NCI-H1048 (cell line): ENCODE results near the gene PDE4B.

ENCODE experiments used
- DNase-seq: peaks from one replicate; lab custom pipeline; 2025; lab: John Stamatoyannopoulos, UW

The PDE4B gene

DNA sequence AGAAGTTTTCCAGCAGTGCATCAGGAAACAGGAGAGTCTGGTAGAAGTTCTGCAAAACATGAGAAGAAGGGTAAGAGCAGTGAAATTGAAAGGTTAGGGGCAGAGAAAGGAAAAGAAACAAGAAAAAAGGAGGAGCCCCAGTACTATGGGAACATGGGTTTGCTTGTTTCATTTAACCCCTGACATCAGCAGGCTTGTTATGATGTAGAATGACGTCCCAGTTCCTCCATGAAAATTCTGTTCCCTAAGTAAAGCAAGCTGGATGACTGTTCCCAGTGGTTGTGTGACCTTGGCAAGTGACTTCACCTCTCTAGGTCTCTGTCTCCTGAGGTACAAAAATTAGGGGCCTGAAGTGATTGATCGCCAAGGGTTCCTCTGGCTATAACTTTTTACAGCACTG is 472.6 kb downstream of the PDE4B start:
- no peak for DNase-seq

DNA sequence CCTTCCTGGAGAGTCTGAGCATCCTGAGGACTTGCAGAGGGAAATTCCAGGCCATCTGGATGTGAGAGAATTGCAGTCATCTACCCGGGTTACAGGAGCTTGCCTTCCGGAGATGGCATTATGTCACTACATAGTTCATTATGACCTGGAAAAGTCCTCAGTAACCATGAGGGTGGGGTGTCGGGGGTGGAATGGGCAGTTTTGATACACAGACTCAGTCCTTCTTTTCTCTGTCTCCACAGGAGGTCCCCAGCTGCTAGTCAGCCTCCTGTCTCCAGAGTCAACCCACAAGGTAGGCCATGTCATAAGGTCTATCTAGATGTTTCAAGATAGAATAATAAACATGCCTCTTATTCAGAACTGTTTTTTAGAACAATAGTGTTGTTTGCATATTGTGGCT is 473.1 kb downstream of the PDE4B start:
- DNase-seq: no peak

DNA sequence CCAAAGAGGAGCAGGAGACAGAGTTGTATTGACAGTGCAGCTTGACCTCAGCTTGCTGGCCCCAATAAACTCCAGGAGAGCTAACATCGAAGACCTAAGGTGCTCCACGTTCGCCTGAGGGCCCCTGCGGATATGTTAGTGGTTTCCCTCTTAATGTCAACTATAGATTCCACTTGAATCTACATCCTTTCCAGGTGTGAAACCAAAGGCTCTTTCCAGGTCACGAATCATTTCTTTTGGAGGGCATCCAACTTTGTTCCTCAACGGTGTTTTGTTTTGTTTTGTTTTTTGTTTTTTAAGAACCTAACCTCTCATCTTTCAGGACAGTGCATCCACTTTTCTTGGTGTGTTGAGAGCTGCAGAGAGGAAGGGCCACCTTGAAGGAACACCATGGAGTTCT is 473.7 kb downstream of the PDE4B start:
- DNase-seq: no peak

DNA sequence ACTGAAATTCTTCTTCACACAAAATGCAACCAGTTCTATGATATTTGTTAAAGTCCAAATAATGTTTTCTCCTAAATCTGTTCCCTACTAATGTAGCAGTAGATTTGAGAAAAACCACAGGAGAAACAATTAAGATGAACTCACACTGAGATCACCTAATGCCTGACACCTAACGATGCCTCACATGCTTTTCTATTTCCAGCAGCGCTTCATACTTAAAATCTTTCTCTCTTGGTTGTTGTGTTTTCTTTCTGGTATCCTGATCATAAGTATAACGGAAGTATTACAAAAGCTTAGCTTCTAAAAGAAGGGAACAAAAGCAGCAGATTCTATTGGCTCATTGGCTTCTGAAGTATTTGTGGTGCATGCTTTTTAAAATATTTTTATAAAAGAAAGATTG is 474.1 kb downstream of the PDE4B start:
- DNase-seq: no peak

DNA sequence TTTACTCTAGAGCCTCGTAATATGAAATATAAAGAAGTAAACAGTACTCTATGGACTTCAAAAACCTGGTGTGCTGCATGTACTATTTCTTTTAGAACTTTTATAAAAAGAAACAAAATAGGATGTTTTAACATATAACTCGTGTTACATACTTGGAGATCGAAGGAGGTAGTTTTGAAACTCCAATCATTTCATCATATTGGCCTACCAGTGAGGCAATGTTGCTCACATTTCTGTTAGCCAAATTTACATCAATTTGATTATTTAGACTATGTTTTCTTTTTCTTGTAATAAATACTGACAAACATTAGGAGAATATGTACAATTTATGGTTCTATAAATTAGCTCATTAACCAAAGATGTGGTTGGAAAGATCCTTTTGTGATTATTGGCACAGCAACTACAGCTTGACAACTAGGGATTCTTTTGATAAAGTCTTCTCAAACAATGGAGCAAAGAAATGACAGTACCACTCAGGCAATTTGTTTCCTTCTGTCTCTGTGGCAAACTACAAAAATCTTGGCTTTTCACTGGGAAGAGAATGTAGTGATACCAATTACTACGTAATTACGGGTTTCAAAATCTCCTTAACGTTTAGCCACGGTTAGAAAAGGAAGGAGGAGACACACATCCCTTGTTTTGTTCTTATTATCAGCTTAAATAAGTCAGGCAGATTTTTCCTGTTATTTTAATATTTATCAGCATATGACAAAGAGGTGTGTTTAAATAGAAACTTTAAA is 474.7 kb downstream of the PDE4B start:
- peak; percentile 44 for DNase-seq

DNA sequence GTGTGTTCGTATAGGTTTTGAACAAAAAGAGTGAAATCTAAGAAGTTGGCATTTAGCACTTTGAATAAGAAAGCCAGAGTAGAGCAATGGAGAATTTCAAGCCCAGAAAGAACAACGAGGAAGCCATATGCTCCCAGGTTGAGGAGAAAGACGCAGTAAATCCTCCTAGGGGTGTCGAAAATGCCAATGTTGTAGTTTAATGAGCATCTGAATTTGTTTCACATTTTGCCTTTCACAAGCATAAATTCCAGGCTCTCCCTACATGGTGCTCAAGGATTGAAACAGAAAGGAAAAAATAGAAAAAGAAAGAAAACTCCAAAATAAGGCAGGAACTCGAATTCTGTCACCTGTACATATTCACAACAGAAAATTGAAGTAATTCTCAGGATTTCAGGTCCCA is 476.5 kb downstream of the PDE4B start:
- DNase-seq: no peak

DNA sequence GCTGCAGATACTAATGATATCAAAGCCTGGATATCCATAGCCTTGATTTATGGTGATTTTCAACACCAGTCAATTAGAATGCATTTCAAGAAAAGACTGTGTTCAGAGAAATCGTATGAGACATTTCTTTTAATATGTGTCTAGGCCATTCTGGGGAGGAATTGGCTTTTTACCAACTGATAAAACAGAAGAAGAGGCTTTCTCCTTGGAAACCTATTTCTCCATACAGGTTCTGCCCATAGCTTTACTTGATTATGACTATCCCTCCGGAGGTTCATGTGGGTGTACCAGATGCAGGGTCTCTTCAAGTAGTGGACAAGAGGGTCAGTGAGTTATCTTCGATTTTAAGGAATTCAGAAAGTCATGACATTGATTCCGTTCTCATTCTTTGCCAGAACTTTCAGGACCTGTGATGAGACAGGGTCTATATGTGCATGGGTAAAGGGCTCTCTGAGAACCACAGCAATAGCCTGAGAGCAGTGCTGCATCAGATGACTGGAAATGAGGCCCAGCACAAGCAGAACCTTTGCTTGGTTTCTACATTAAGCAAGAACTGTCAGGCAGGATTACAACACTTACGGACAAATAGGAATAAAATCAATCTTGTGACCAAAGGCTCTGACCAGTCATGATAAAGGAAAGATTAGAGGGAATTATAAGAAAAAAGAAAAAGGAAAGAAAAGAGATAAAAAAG is 477.6 kb downstream of the PDE4B start:
- DNase-seq: no peak

DNA sequence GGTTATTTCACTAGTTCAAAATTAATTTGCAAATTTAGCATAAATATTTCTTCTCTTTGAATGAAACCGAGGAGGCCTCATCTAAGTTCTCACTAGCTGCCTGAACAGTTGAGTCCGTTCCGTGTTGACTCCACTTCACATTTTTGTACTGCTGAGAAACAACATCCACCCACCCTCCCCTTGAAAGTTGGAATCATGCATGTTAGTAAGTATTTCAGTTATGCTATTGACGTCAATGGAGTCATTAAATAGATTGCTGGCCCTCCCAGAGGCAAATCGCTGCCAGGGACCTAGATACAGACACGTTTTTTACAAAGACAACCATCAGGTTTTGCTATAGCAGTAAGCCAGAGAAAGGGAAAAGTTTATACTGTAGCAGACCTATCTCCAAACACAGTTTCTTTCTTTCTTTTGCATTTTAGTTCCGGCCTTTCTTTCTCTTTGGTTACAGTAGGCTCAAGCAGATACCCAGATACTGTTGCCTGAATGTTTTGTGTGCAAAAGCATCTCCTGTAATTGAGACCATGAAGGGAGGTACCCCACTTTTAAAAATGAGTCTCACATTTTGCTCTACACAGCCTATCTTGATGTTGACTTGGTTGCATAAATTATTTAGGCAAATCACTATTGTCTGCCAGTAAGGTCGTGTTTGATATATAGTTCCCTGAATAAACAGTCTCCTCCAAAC is 478.7 kb downstream of the PDE4B start:
- DNase-seq: peak; percentile 83

DNA sequence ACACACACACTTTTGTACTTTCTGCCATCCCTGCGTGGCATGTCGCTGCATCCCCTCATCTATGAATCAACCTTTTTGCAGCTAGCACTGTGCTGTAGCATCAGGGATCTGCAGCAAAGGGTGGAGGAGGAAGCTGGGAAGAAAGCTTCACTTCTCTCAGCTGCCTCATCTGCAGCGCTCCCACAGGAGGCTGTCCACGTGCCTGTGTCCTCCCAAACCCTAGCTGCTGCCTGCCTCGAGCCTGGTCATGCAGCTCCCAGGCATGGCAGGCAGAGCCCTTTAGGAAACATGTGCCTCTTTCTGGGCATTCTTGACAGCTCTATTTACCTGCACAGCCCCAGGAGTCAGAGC is 479.2 kb downstream of the PDE4B start:
- DNase-seq: no peak

DNA sequence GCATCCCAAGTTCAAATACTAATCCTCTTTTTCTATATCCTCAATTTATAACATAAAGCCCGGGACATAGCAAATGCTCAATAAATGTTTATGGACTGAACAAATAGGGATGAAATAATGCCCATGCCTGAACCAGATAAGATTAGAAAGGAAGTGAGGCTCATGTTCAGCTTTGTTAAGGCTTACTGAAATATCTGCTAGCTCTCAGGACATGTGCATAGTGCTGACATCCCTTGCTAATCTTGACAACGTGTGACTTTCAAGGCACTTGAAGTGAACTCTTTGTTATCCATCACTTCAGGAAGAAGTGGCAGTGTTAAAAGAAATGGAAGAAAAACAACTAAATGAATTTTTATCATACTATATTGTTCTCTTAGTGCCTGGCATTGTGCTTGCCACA is 481.0 kb downstream of the PDE4B start:
- no peak for DNase-seq

DNA sequence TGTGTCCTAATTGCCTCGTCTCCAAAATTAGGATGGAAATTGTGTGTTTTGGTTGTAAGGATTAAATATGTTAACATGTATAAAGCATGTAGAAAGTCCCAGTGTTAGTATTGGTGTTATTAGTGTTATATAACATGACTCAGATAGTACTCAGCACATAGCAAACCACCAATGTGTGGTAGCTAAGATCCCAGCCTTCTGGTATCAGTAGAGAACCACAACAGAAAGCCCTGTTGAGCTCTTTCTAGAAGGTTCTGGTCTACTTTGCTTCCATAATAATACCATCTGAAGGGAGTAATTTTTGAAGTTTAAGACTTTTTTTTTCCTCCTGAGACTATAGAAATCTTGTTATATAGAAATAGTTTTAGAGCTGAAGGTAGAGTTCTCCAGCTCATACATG is 481.9 kb downstream of the PDE4B start:
- no peak for DNase-seq

DNA sequence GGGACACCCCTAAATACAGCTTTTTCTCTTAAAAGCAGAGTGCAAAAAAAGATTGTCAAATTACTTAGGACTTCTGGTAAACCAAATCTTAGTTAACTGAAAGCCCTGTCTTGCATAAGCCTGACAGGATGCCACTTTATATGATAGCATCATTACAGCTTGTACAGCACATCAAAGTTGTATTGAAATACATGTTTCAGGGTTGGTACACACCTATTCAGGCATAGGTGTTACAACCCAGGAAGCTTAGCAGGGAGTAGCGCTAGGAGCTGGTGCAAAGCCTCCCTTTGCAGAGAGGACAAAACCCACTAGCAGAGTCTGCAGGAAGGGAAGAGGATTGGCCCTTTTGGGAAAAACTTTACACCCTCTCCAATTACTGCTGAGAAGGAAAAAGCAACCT is 482.4 kb downstream of the PDE4B start:
- no peak for DNase-seq

DNA sequence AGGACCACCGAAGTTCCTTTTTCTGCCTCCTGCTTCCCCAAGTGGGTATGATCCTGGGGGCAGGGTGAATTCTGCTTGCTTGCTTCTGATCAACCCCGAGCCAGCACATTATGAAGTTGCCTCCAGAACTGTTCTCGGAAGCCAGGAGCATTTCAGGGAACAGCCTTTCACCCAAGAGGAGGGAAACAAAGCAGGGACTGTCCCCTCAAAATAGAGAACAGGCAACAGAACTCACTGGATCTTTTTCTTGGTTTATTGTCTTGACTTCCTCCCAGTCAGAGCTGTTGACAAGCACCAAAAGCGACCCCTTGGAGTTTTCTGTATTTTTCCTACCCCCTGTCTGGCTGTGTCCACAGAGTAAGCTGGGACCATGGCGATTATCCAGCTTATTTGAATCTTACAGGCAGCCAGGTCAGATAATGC is 482.9 kb downstream of the PDE4B start:
- DNase-seq: no peak

DNA sequence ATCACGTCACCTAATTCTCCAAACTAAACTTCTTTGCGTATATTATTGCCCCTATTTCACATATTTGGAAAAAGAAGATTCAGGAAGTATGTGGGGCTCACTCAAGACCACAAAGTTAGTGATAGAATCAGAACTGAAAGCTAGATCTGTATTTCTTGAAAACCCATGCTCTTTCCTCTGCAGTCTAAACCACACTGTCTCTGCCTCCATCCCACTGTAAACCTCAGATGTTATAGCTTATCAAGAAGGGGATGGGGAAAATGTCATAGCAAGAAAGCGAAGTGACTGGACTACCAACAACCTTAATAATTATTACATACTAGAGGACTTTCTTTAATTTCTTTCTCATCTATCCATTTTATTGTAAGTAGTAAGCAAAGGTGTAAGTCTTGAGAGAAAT is 483.5 kb downstream of the PDE4B start:
- no peak for DNase-seq

DNA sequence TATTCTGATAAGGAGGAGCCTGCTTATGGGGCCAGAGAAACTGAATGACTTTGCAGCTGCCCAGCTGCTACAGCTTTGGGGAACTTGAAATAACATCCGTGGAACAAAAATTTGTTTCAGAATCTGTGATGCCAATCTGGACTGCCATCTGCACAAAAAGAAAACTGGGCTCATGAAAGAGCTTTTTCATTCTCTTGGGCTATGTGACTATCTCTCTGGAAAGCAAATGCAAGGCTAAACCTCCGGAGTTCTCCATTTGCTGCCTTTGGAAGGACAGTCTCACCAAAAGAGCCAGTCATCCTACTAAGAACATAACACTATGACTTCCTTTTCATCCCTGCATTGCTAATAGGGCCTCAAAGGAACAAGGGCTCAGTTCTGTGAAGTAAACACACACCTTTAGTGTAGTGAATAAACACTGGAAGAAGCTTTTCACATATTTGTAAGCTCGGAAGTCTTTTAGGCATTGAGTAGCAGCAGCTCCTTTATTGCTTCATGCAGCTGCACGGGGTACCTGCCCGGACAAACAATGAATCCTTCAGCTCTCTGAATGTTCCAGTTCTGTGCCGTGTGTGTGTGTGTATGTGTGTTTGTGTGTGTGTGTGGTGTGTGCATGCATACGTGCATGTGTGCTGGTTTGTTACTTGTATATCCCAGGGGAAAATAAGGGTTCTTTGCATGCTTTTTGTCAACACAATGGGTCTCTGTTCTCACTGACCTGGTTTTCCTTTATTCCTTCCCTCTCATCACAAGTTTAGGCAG is 485.7 kb downstream of the PDE4B start:
- peak; percentile 23 for DNase-seq

DNA sequence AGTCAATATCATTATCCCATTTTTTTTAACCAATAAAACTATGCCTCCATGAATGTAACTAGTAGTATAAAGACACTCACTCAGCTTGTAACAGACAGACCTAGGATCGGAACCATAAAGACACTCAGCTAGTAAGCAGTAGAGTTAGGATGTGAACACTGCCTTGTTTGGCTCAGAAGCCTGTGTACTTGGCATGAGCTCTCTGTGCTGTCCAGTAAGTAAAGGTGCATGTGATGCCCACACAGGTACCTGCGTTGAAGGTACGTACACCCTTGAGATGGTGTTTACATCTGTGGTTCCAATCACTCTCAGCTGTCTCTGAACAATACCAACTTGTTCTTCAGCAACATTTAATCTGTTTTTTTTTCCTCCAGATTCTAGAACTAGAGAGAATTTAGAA is 489.1 kb downstream of the PDE4B start:
- DNase-seq: no peak

DNA sequence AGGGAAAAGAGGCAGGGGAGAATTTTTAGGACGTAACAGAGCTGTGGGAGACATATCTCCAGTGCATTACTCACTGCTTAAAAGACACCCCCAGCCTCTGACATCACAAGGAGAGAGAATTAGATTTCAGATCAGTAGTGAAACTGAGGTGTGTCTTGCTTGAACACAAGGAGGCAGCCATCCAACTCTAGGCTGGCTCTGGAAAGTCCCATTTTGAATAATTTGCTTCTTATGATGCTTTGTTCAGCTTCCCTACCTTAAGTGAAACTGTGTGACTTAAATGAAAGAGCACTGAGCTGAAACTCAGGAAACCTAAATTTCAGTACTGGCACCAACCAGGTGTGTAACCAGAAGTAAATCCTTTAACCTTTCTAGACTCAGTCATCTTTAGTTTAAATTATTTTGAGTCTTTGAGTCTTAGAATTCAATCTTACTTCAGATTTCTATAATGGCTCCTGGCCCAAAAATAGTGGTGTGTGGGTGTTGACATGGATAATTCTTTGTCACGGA is 489.7 kb downstream of the PDE4B start:
- DNase-seq: no peak

DNA sequence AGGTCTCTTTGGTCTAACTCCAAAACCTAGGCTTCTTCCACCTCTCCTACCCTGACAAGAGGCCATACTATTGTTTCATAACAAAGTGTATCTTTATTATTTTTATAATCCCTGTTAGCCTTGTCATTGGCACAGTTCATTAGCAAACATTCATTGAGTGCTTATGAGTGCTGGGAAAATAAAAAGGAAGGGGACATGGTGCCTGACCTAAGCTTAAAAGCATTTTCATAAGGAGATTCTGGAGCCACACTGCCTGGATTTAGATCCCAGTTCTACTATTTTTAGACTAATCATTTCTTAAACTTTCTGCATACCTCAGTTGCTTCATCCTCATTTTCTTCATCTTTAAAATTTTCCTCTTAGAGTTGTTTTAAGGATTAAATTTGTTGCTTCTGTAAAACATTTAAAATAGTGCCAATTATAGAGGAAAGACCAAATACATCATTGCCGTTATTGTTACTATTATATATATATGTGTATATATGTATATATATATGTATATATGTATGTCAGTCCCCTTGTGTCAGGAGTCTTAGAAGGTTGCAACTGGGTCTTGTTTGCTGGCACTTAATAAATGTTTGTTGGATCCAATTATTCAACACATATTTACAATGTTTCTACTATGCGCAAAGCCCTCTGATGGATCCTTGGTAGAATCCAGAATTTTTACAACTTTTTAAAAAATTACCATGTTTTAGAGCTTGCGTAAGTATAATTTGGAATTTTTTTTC is 490.4 kb downstream of the PDE4B start:
- no peak for DNase-seq

DNA sequence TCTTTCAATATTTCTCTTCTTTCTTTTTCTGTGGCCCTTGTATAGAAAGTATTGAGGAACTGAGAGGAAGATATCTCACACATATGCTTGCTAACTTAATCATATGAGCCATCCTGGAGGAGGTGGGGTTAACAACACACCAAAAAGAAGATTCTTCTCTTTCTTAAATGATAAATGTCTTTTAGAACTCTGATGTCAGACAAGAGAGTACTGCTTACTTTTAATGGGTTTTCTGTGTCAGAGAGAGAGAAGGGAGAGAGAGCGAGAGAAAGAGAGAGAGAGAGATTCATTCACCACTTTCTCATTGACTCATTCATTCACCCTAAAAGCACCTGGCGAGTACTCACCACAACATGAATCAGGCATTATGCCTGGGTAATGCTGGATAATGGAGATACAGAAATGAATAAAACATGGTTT is 490.9 kb downstream of the PDE4B start:
- no peak for DNase-seq

DNA sequence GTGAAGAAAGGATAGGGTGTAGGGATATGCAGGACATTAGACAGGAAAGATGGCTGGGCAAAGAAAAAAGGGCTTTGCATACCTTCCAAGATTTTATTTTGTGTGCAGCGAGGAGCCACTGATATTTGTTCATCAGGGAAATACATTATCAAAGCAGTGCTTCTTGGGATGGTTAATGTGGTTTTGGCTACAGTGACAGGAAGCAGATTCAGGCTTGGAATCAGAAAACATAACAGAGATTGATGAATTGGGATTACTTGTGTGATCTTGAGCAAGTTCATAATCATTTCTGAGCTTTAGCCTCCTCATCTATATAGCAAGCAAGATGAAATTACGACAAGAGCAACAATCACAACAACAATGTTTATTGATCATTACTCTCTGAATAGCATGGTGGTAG is 492.1 kb downstream of the PDE4B start:
- no peak for DNase-seq

DNA sequence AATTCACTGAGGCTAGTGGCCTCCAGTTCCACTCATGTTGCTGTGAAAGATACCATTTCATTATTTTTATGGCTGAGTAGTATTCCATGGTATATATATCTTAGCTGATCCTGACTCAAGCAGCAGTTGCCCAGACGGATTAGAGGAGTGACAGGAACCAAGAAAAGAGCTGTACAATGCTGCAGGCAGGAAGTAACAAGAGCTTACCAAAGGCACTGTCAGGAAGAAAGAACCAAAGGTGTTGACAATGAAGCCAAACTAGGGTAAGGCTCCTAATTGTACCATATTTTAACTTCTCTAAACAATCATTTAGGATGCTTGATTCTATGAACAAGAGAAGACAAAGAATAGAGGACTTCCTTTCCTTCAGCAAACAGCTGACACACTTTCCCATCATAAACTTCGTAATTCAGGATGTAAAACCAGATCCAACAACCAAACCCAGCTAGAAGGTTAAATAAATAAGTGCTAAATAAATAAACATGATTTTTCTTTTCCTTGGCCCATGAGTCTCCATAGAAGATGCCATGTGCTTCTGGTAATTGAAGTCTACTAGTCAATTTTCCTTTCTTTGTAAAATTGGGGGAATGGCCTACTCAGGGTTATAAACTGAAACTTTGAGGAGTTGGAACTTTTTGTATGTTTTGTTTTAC is 493.0 kb downstream of the PDE4B start:
- DNase-seq: no peak
